A549 (cell line): ENCODE measurements around the gene CASP6. TPM values are rescaled to one million over a fixed set of nuclear protein-coding genes. Genes with fewer than 3 reads are reported as not detected.

Source experiments
- ATAC-seq, 2 experiments: fragments of 200-7000 bp in 1 of 2; fragments of >200 bp in 1 of 2; cut with Nextera tagmentation in 1 of 2; cut with Tn5 transposase in 1 of 2; 3 replicates each; pipeline versions ENCODE4 v1.8.0 to v1.9.1; 2018 to 2020; ENCODE audit warnings: mild to moderate bottlenecking in 1 of 2, moderate library complexity in 1 of 2
- CTCF ChIA-PET: fragments of 300-600 bp; sonication (Branson Sonifier 250); formaldehyde crosslinking; extraction: SDS; loops from one replicate; lab custom pipeline; 2021; ENCODE audit warnings: antibody characterized with exemption, inconsistent platforms; lab: Yijun Ruan, JAX
- POLR2A ChIA-PET: fragments of 350-600 bp; formaldehyde crosslinking; extraction: SDS; loops from one replicate; lab custom pipeline; 2021; ENCODE audit warnings: antibody characterized with exemption, inconsistent platforms; lab: Yijun Ruan, JAX
- DNase-seq, 2 experiments: peaks; one replicate each; pipeline versions ENCODE4 v3.0.0 to v3.0.0-alpha.2; 2011 to 2016; ENCODE audit warnings: low read depth in 1 of 2, low spot score in 1 of 2
- FAIRE-seq: peaks from 2 replicates; lab custom pipeline; 2011; peaks lifted over from hg19 to GRCh38; lab: Jason Lieb, UNC
- H3K27ac ChIP-seq, 2 experiments: fragments of >200 bp; sonication (Bioruptor Twin); formaldehyde crosslinking; 3 replicates each; pipeline ENCODE4 v1.5.1; 2016 to 2017
- H3K4me1 ChIP-seq: fragments of >200 bp; sonication (Bioruptor Twin); formaldehyde crosslinking; 3 replicates; pipeline ENCODE4 v1.6.1; 2016
- H3K4me2 ChIP-seq: fragments of >200 bp; sonication (Bioruptor Twin); formaldehyde crosslinking; 3 replicates; pipeline ENCODE4 v1.6.1; 2016
- H3K4me3 ChIP-seq: fragments of >200 bp; sonication (Bioruptor Twin); formaldehyde crosslinking; 3 replicates; pipeline ENCODE4 v1.5.1; 2016
- H3K9me3 ChIP-seq: fragments of >200 bp; sonication (Bioruptor Twin); formaldehyde crosslinking; 3 replicates; pipeline ENCODE4 v1.6.1; 2016
- CEBPB ChIP-seq, 2 experiments: fragments of >200 bp in 1 of 2; sonication (Bioruptor Twin) in 1 of 2; formaldehyde crosslinking in 1 of 2; IDR thresholded peaks; 2 replicates each; pipeline ENCODE4 v1.6.1; 2012 to 2016
- CTCF ChIP-seq: fragments of >200 bp; sonication (Bioruptor Twin); formaldehyde crosslinking; IDR thresholded peaks from 3 replicates; pipeline ENCODE4 v1.5.1; 2016
- EP300 ChIP-seq, 2 experiments: fragments of >200 bp; sonication (Bioruptor Twin); formaldehyde crosslinking; IDR thresholded peaks; 2 replicates in 1 of 2; 3 replicates in 1 of 2; pipeline ENCODE4 v1.6.1; 2016 to 2017
- FOSB ChIP-seq: fragments of 250-450 bp; sonication (Bioruptor Pico); IDR thresholded peaks from 2 replicates; pipeline ENCODE4 v1.5.0; 2020; ENCODE audit warnings: mild to moderate bottlenecking, moderate library complexity
- HDAC2 ChIP-seq: fragments of 200-600 bp; sonication (generic); IDR thresholded peaks from 2 replicates; pipeline ENCODE4 v1.6.1; 2016
- MAZ ChIP-seq: fragments of 150-350 bp; IDR thresholded peaks from 2 replicates; pipeline ENCODE4 v1.6.1; 2014; ENCODE audit warnings: antibody characterized with exemption, low read depth, low read length, borderline replicate concordance
- PBX3 ChIP-seq: IDR thresholded peaks from 2 replicates; pipeline ENCODE4 v1.6.1; 2012
- POLR2AphosphoS2 ChIP-seq: conservative IDR thresholded peaks from 2 replicates; pipeline ENCODE4 v1.6.1; 2012; ENCODE audit warnings: low read length, improper control_type of control experiment, inconsistent platforms
- SMC3 ChIP-seq: fragments of >200 bp; sonication (Bioruptor Twin); formaldehyde crosslinking; IDR thresholded peaks from 3 replicates; pipeline ENCODE4 v1.6.1; 2018; ENCODE audit warnings: inconsistent platforms
- ZFP36 ChIP-seq: fragments of 450-650 bp; IDR thresholded peaks from 2 replicates; pipeline ENCODE4 v1.6.1; 2014; ENCODE audit warnings: borderline replicate concordance; ENCODE audit not compliant: partially characterized antibody
- ZSCAN20 ChIP-seq: fragments of 250-450 bp; sonication (Bioruptor Pico); IDR thresholded peaks from 2 replicates; pipeline ENCODE4 v1.8.0; 2022; ENCODE audit warnings: mild to moderate bottlenecking, moderate library complexity
- WGBS: methylation state at CpG from one replicate; pipeline ENCODE4 v1.1.6; 2017; ENCODE audit errors: missing lambda C conversion rate; 5-methylcytosine and 5-hydroxymethylcytosine counted together
- polyA plus RNA-seq, 4 experiments: library from polyadenylated mRNA; depleted of rRNA in 3 of 4; stranded (reverse); fragments of >200 nt; fragmentation: RNase III in 1 of 4; extraction: RNeasy Plus Mini Kit Qiagen cat#74134 plus additional on column Dnase treatment in 1 of 4; gene quantifications; 2 replicates in 3 of 4; 3 replicates in 1 of 4; pipeline ENCODE4 v1.2.3, GENCODE V29; 2011 to 2017
- small RNA-seq, 6 experiments: library from RNA; depleted of rRNA; stranded (forward); fragments of <200 nt; gene quantifications; one replicate each; pipeline ENCODE3, GENCODE V24; 2012
- TF ChIP-seq, protein P1 (sequence below): IDR thresholded peaks from 2 replicates; pipeline ENCODE4 v1.6.1; 2012; ENCODE audit warnings: low read depth, borderline replicate concordance

CASP6 gene
- polyA plus RNA-seq, 2 of the 4 experiments (the other 2 are of a cell fraction) = 19.2 to 32.6 TPM

DNA sequence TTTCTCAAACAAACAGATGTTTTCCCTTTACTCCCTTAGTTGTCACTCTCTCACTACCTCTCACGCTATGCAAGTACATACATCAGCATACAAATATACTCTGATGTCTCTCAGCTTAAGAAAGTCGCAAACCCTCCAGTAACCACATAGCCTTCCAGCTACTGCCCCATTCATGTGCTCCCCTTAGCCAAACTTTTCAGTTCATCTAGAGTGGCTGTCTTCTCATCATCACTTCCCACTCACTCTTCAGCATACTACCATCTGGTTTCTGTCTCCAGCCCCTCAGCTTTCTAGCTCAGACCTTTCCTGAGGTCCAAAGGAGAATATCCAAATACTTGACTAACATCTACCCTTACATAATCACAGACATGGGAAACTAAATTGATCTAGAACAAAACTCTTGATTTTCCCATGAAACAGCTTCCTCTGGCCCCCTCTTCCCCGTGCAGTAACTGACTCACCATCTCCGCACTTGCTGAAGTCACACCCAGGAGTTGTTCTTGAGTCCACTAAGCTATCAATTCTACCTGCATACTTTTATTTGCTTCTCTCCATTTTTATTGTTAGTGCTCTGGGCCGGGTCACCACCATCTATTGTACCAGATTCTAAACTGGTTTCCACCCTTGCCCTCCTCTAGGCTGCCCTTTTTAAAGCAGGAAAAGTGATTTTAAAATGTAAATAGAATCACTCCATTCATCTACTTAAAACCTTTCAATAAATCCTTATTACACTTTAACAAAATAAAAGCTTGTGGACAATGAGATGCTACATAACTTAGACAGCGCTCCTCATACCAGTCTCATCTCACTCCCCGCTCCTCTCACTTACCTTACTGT, 57.2 kb downstream of the CASP6 start (continued):
- no peak for TF ChIP-seq ZSCAN20 (CRISPR knock-in tag)
- TF ChIP-seq POLR2AphosphoS2 = no peak
- no peak for TF ChIP-seq FOSB (CRISPR knock-in tag)
- TF ChIP-seq PBX3 = no peak
- TF ChIP-seq ZFP36 = no peak
- TF ChIP-seq, all 56 proteins: peak for 0

DNA sequence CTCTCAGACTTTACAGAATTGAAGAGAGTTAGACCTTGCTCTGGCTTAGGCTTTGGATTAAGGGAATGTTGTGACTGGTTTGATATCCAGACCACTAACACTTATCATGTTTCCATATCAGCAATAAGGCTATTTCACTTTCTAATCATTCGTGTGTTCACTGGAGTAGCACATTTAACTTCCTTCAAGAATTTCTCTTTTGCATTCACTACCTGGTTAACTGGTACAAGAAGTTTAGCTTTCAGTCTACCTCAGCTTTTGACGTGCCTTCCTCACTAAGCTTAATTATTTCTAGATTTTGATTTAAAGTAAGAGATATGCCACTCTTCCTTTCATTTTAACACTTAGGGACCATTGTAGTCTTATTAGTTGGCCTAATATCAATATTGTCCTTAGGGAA, 62.6 kb downstream of the CASP6 start:
- no peak overlapping the region for H3K4me2 ChIP-seq
- WGBS = 94% methylated on average over 2 of the region's 2 CpGs
- TF ChIP-seq SMC3 (no peak), HDAC2 (no peak), MAZ (no peak), POLR2AphosphoS2 (no peak), CEBPB (IDR thresholded peaks at IDR 0.05) (no peak), EP300 (IDR thresholded peaks at IDR 0.05) (no peak), CTCF (no peak)
- TF ChIP-seq, protein P1, sequence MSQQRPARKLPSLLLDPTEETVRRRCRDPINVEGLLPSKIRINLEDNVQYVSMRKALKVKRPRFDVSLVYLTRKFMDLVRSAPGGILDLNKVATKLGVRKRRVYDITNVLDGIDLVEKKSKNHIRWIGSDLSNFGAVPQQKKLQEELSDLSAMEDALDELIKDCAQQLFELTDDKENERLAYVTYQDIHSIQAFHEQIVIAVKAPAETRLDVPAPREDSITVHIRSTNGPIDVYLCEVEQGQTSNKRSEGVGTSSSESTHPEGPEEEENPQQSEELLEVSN = no peak
- ChIA-PET CTCF (no interaction called here), POLR2A (interaction anchor here (0.7 kb wide), 1 partner anchor 71 kb away, joined by 3 read pairs; no protein-coding TSS in a partner anchor)
- no peak for ATAC-seq
- no peak overlapping the region for H3K27ac ChIP-seq
- FAIRE-seq = no peak
- no peak overlapping the region for H3K4me3 ChIP-seq
- no peaks in the 10 kb centered on the region for H3K4me1 ChIP-seq
- no peak for DNase-seq
- H3K9me3 ChIP-seq = no peaks in the 10 kb centered on the region

Small RNA genes lying within 50 kb of the gene (small RNA-seq; reads per million reads assigned to genes)
- gene HIGD1AP14 = 0 to 0.04 (median 0) reads per million in 6 experiments

Other genes starting within 250 kb of the CASP6 start
- gene MCUB, start 143.2 kb downstream of the CASP6 start, polyA plus RNA-seq (2011; rRNA removed) = 18.0 and 21.9 TPM in 2 replicates
- gene MCUB, start 143.2 kb downstream of the CASP6 start, polyA plus RNA-seq (2017; fragmentation: RNase III; extraction: RNeasy Plus Mini Kit Qiagen cat#74134 plus additional on column Dnase treatment) = 14.3 to 15.2 TPM (median 14.6 TPM) in 3 replicates
- gene PLA2G12A, start 26.6 kb upstream of the CASP6 start, polyA plus RNA-seq (2011; rRNA removed) = 39.3 and 39.7 TPM in 2 replicates
- 8.2 to 13.4 TPM (median 9.8 TPM) in 3 replicates for gene PLA2G12A, start 26.6 kb upstream of the CASP6 start, polyA plus RNA-seq (2017; fragmentation: RNase III; extraction: RNeasy Plus Mini Kit Qiagen cat#74134 plus additional on column Dnase treatment)
- gene CFI, start 98.6 kb upstream of the CASP6 start, polyA plus RNA-seq (2011; rRNA removed) = 2.2 and 2.8 TPM in 2 replicates
- gene CFI, start 98.6 kb upstream of the CASP6 start, polyA plus RNA-seq (2017; fragmentation: RNase III; extraction: RNeasy Plus Mini Kit Qiagen cat#74134 plus additional on column Dnase treatment) = 0.76 to 2.6 TPM (median 2.2 TPM) in 3 replicates
- 31.6 and 44.1 TPM in 2 replicates for gene GAR1, start 112.3 kb upstream of the CASP6 start, polyA plus RNA-seq (2011; rRNA removed)
- gene GAR1, start 112.3 kb upstream of the CASP6 start, polyA plus RNA-seq (2017; fragmentation: RNase III; extraction: RNeasy Plus Mini Kit Qiagen cat#74134 plus additional on column Dnase treatment) = 69.6 to 81.4 TPM (median 73.1 TPM) in 3 replicates
- gene RRH, start 124.5 kb upstream of the CASP6 start, polyA plus RNA-seq (2011; rRNA removed) = 0.10 and 0.16 TPM in 2 replicates
- 0.10 to 0.18 TPM (median 0.12 TPM) in 3 replicates for gene RRH, start 124.5 kb upstream of the CASP6 start, polyA plus RNA-seq (2017; fragmentation: RNase III; extraction: RNeasy Plus Mini Kit Qiagen cat#74134 plus additional on column Dnase treatment)
- 0.04 and 0.06 TPM in 2 replicates for gene LRIT3, start 144.7 kb upstream of the CASP6 start, polyA plus RNA-seq (2011; rRNA removed)
- gene LRIT3, start 144.7 kb upstream of the CASP6 start, polyA plus RNA-seq (2017; fragmentation: RNase III; extraction: RNeasy Plus Mini Kit Qiagen cat#74134 plus additional on column Dnase treatment) = 0.04 to 0.08 TPM (median 0.06 TPM) in 3 replicates
- 0.98 and 1.1 TPM in 2 replicates for gene EGF, start 209.4 kb upstream of the CASP6 start, polyA plus RNA-seq (2011; rRNA removed)
- 0.54 to 0.59 TPM (median 0.58 TPM) in 3 replicates for gene EGF, start 209.4 kb upstream of the CASP6 start, polyA plus RNA-seq (2017; fragmentation: RNase III; extraction: RNeasy Plus Mini Kit Qiagen cat#74134 plus additional on column Dnase treatment)